H1 (cell line): ENCODE data around the gene TTC34. TPM values are rescaled to one million over a fixed set of nuclear protein-coding genes. Genes with fewer than 3 reads are reported as not detected.
A peak's percentile ranks its signal among the peaks of the same experiment; 100 is the strongest.

ENCODE experiments used
- CTCF ChIA-PET: fragments of 300-600 bp; sonication (Branson Sonifier 250); formaldehyde crosslinking; loops from one replicate; lab custom pipeline; 2021; ENCODE audit not compliant: partially characterized antibody; lab: Charles Lee
- POLR2A ChIA-PET: fragments of 300-600 bp; sonication (Branson Sonifier 250); formaldehyde crosslinking; loops from one replicate; lab custom pipeline; 2021; ENCODE audit warnings: inconsistent platforms; ENCODE audit not compliant: partially characterized antibody; lab: Charles Lee
- DNase-seq, 2 experiments: peaks; one replicate each; pipeline versions ENCODE4 v3.0.0 to v3.0.0-alpha.2; 2010 to 2022; ENCODE audit warnings: low spot score in 2 of 2, low read depth in 1 of 2, mixed read lengths in 1 of 2
- FAIRE-seq: peaks from 2 replicates; lab custom pipeline; 2011; peaks lifted over from hg19 to GRCh38; lab: Jason Lieb, UNC
- H2AFZ ChIP-seq: 2 replicates; pipeline ENCODE4 v1.8.1; 2012; ENCODE audit warnings: low read length, inconsistent platforms
- H2AK5ac ChIP-seq: 2 replicates; pipeline ENCODE4 v1.6.1; 2013; ENCODE audit warnings: low read depth, low read length
- H2BK120ac ChIP-seq: replicated peaks from 2 replicates; pipeline ENCODE3; 2013; ENCODE audit warnings: low read depth, low read length, inconsistent platforms
- H2BK12ac ChIP-seq: 2 replicates; pipeline ENCODE4 v1.6.1; 2013; ENCODE audit warnings: low read depth, low read length
- H2BK15ac ChIP-seq: 2 replicates; pipeline ENCODE4 v1.6.1; 2013; ENCODE audit warnings: low read length
- H2BK20ac ChIP-seq: 2 replicates; pipeline ENCODE4 v1.6.1; 2013; ENCODE audit warnings: low read length
- H2BK5ac ChIP-seq: 2 replicates; pipeline ENCODE4 v1.6.1; 2013; ENCODE audit warnings: low read depth, low read length
- H3K14ac ChIP-seq: 2 replicates; pipeline ENCODE4 v1.6.1; 2013; ENCODE audit warnings: inconsistent platforms; ENCODE audit not compliant: insufficient read length
- H3K18ac ChIP-seq: 2 replicates; pipeline ENCODE4 v1.6.1; 2013; ENCODE audit warnings: low read length; ENCODE audit errors: extremely low read depth
- H3K23ac ChIP-seq: 2 replicates; pipeline ENCODE4 v1.6.1; 2013; ENCODE audit warnings: inconsistent platforms; ENCODE audit not compliant: insufficient read length
- H3K23me2 ChIP-seq: 2 replicates; pipeline ENCODE4 v1.6.1; 2013; ENCODE audit warnings: low read depth, low read length
- H3K27ac ChIP-seq: 2 replicates; pipeline ENCODE4 v1.6.1; 2011; ENCODE audit warnings: low read depth, low read length, inconsistent platforms
- H3K27me3 ChIP-seq, 4 experiments: replicated peaks in 1 of 4; 1 replicate in 1 of 4; 2 replicates in 3 of 4; pipeline versions ENCODE4 v1.6.1 to v1.8.1; 2011 to 2013; ENCODE audit warnings: low read length in 3 of 4, mild to moderate bottlenecking in 3 of 4, inconsistent platforms in 2 of 4, mixed read lengths in 2 of 4, moderate library complexity in 1 of 4; ENCODE audit not compliant: control insufficient read depth in 3 of 4, insufficient read depth in 3 of 4; ENCODE audit errors: extremely low read depth in 1 of 4
- H3K36me3 ChIP-seq, 4 experiments: 2 replicates each; pipeline versions ENCODE4 v1.6.1 to v1.8.1; 2011 to 2013; ENCODE audit warnings: mild to moderate bottlenecking in 4 of 4, low read length in 3 of 4, moderate library complexity in 2 of 4, control low read depth in 1 of 4, inconsistent platforms in 1 of 4; ENCODE audit not compliant: insufficient read depth in 4 of 4, control insufficient read depth in 2 of 4
- H3K4ac ChIP-seq: replicated peaks from 2 replicates; pipeline ENCODE3; 2013; ENCODE audit warnings: low read length, low read depth, mixed read lengths, inconsistent platforms; ENCODE audit not compliant: insufficient read length
- H3K4me1 ChIP-seq, 4 experiments: replicated peaks in 1 of 4; 1 replicate in 1 of 4; 2 replicates in 3 of 4; pipeline versions ENCODE4 v1.6.1 to v1.8.1; 2011 to 2013; ENCODE audit warnings: low read length in 3 of 4, inconsistent platforms in 2 of 4, mixed read lengths in 1 of 4; ENCODE audit not compliant: insufficient read depth in 4 of 4, control insufficient read depth in 3 of 4
- H3K4me2 ChIP-seq, 2 experiments: 2 replicates each; pipeline versions ENCODE4 v1.6.1 to v1.8.1; 2011 to 2013; ENCODE audit warnings: low read depth in 2 of 2, low read length in 2 of 2, control low read depth in 1 of 2, inconsistent platforms in 1 of 2, mild to moderate bottlenecking in 1 of 2; ENCODE audit not compliant: insufficient read depth in 1 of 2
- H3K4me3 ChIP-seq, 4 experiments: fragments of 200-600, 300-600 bp in 1 of 4; sonication (generic), shearing (Covaris generic), sonication (Bioruptor Twin) in 1 of 4; 2 replicates each; pipeline versions ENCODE4 v1.5.1 to v1.8.1; 2011 to 2016; ENCODE audit warnings: low read length in 4 of 4, low read depth in 3 of 4, control low read depth in 2 of 4, inconsistent platforms in 2 of 4, mild to moderate bottlenecking in 2 of 4, mixed read lengths in 1 of 4, moderate library complexity in 1 of 4; ENCODE audit not compliant: insufficient read depth in 2 of 4; ENCODE audit errors: extremely low read depth in 1 of 4
- H3K56ac ChIP-seq: replicated peaks from 2 replicates; pipeline ENCODE3; 2013; ENCODE audit warnings: low read depth, mild to moderate bottlenecking, mixed read lengths, low read length, inconsistent platforms; ENCODE audit not compliant: insufficient read length
- H3K79me1 ChIP-seq: 2 replicates; pipeline ENCODE4 v1.6.1; 2013; ENCODE audit warnings: low read depth, low read length, control low read depth
- H3K79me2 ChIP-seq, 2 experiments: 2 replicates each; pipeline versions ENCODE4 v1.6.1 to v1.8.1; 2012 to 2013; ENCODE audit warnings: low read length in 2 of 2, mild to moderate bottlenecking in 2 of 2, inconsistent platforms in 1 of 2; ENCODE audit not compliant: insufficient read depth in 2 of 2, control insufficient read depth in 1 of 2
- H3K9ac ChIP-seq, 4 experiments: replicated peaks in 1 of 4; 1 replicate in 1 of 4; 2 replicates in 3 of 4; pipeline versions ENCODE4 v1.6.1 to v1.8.1; 2011 to 2013; ENCODE audit warnings: low read depth in 3 of 4, low read length in 3 of 4, control low read depth in 2 of 4, mild to moderate bottlenecking in 2 of 4, moderate library complexity in 2 of 4, inconsistent platforms in 1 of 4; ENCODE audit errors: extremely low read depth in 1 of 4
- H3K9me3 ChIP-seq, 2 experiments: 2 replicates each; pipeline versions ENCODE4 v1.6.1 to v1.8.1; 2012 to 2013; ENCODE audit warnings: mild to moderate bottlenecking in 2 of 2, moderate library complexity in 2 of 2, control low read depth in 1 of 2, inconsistent platforms in 1 of 2, low read depth in 1 of 2, low read length in 1 of 2, mixed read lengths in 1 of 2; ENCODE audit not compliant: insufficient read depth in 2 of 2
- H4K20me1 ChIP-seq, 2 experiments: replicated peaks in 1 of 2; 2 replicates each; pipeline versions ENCODE3 to v1.8.1; 2011 to 2013; ENCODE audit warnings: inconsistent platforms in 2 of 2, low read length in 2 of 2, mild to moderate bottlenecking in 1 of 2; ENCODE audit not compliant: insufficient read depth in 2 of 2, control insufficient read depth in 1 of 2
- H4K5ac ChIP-seq: 2 replicates; pipeline ENCODE4 v1.6.1; 2013; ENCODE audit warnings: low read length, low read depth, mixed read lengths, inconsistent platforms; ENCODE audit not compliant: insufficient read length
- H4K8ac ChIP-seq: 2 replicates; pipeline ENCODE4 v1.8.0; 2013; ENCODE audit warnings: mild to moderate bottlenecking, moderate library complexity, low read length, inconsistent platforms; ENCODE audit not compliant: insufficient read depth; ENCODE audit errors: extremely low read depth
- H4K91ac ChIP-seq: replicated peaks from 2 replicates; pipeline ENCODE3; 2013; ENCODE audit warnings: low read length, mixed read lengths, inconsistent platforms; ENCODE audit not compliant: insufficient read length
- CTBP2 ChIP-seq: IDR thresholded peaks from 2 replicates; pipeline ENCODE4 v1.7.0; 2011; ENCODE audit warnings: borderline replicate concordance, mild to moderate bottlenecking, moderate library complexity, mixed read lengths, low read length; ENCODE audit not compliant: insufficient read depth, insufficient read length
- EZH2 ChIP-seq: fragments of 200-600 bp; sonication (generic); IDR thresholded peaks from 2 replicates; pipeline ENCODE4 v1.7.1; 2012; ENCODE audit warnings: low read depth, mild to moderate bottlenecking, moderate library complexity, low read length, inconsistent platforms; ENCODE audit not compliant: severe bottlenecking
- KDM4A ChIP-seq: IDR thresholded peaks from one replicate; pipeline ENCODE4 v1.7.1; 2012; ENCODE audit warnings: low read depth, mild to moderate bottlenecking, moderate library complexity, low read length, inconsistent platforms; ENCODE audit not compliant: severe bottlenecking
- POLR2A ChIP-seq, 2 experiments: IDR thresholded peaks; 1 replicate in 1 of 2; 2 replicates in 1 of 2; pipeline ENCODE4 v1.6.1; 2011; ENCODE audit warnings: low read depth in 2 of 2, low read length in 2 of 2, mild to moderate bottlenecking in 2 of 2; ENCODE audit errors: control extremely low read depth in 1 of 2
- WGBS, 2 experiments: shearing (Covaris generic) in 1 of 2; methylation state at CpG; one replicate each; pipeline versions ENCODE4 v1.1.6 to v1.1.7; 2013 to 2015; ENCODE audit warnings: low lambda C conversion rate in 2 of 2, mixed read lengths in 2 of 2, inconsistent platforms in 1 of 2, low coverage in 1 of 2, missing lambda C conversion rate in 1 of 2; ENCODE audit not compliant: insufficient replicate concordance in 2 of 2, insufficient coverage in 1 of 2, insufficient read length in 1 of 2; ENCODE audit errors: extremely low coverage in 1 of 2, missing lambda C conversion rate in 1 of 2; 5-methylcytosine and 5-hydroxymethylcytosine counted together
- polyA plus RNA-seq, 7 experiments: library from polyadenylated mRNA; depleted of rRNA in 3 of 7; stranded (reverse) in 5 of 7; unstranded in 2 of 7; fragments of >200 nt in 5 of 7; fragments of 200-250 nt in 2 of 7; gene quantifications; 1 replicate in 5 of 7; 2 replicates in 1 of 7; 4 replicates in 1 of 7; pipeline versions ENCODE4 v1.2.1 to v1.2.3, GENCODE V29; 2011 to 2013; ENCODE audit warnings: missing spikeins in 2 of 7, mixed read lengths in 2 of 7
- total RNA-seq: library from RNA; stranded (reverse); fragmentation: NEBNext Ultra II Directional; extraction: Animal tissue kit (Norgen Biotek cat#: 25700); gene quantifications from 2 replicates; pipeline ENCODE4 v1.2.1, GENCODE V29; 2021

Gene TTC34
- total and polyA plus RNA-seq, 2 of the 8 experiments (the other 6 are each of a cell fraction or from before 2014, with no cell fraction given), result 0.23 to 0.50 TPM

- Histone ChIP-seq H4K91ac (no peak overlapping the region), H3K27ac (no peak overlapping the region), H2BK5ac (no peak overlapping the region), H3K9me3 (peaks cover 0 to 4% of the 10 kb centered on the region in 2 experiments; a peak in 1 of 4 replicates), H3K23ac (no peak overlapping the region), H3K14ac (no peak overlapping the region), H3K79me1 (no peaks in the 10 kb centered on the region), H3K36me3 (no peaks in the 10 kb centered on the region), H3K4ac (no peak overlapping the region), H2BK120ac (no peak overlapping the region), H3K23me2 (peaks cover 6% of the 10 kb centered on the region), H3K4me2 (peak overlapping the region; percentile 66 to 84), H3K4me1 (peaks cover 0 to 28% (median 18%) of the 10 kb centered on the region in 4 experiments; a peak in 6 of 7 replicates), H3K9ac (no peak overlapping the region), H4K5ac (no peak overlapping the region), H3K56ac (no peak overlapping the region), H2BK20ac (no peak overlapping the region)
- peak; percentile 46 for TF ChIP-seq EZH2
- no peak for TF ChIP-seq CTBP2
- TF ChIP-seq POLR2A (IDR thresholded peaks at IDR 0.05; ENCODE audit: control extremely low read depth in 1 of 2, low read depth in 2 of 2, low read length in 2 of 2), result no peak
- peak; percentile 47 for TF ChIP-seq KDM4A
- TF ChIP-seq, all 59 proteins: peak for 2
- Histone ChIP-seq H3K4me3 (peak overlapping the region; percentile 32 to 64 (median 34); a peak in 5 of 8 replicates), H3K18ac (no peak overlapping the region), H3K27me3 (peaks cover 22 to 52% (median 36%) of the 10 kb centered on the region in 4 experiments), H3K79me2 (no peaks in the 10 kb centered on the region), H4K8ac (no peak overlapping the region), H2BK12ac (no peak overlapping the region), H2BK15ac (no peak overlapping the region), H4K20me1 (peaks cover 0 to 11% of the 10 kb centered on the region in 2 experiments), H2AFZ (no peak overlapping the region; the same call in 1 of the 2 replicates), H2AK5ac (no peak overlapping the region)
- FAIRE-seq (no peak), DNase-seq (no peak)
- ChIA-PET CTCF (interaction anchor here (0.6 to 0.9 kb wide), 2 partner anchors 18 to 31 kb away, joined by 3 to 4 read pairs; no protein-coding TSS in a partner anchor), POLR2A (interaction anchor here (0.9 kb wide), 1 partner anchor 216 kb away, joined by 3 read pairs; no protein-coding TSS in a partner anchor)
- 35% methylated on average over 4 of the region's 64 CpGs; no CpG with 5 or more reads in 1 of the 2 experiments for WGBS, 2 experiments
These were observed 172.4 kb downstream of the TTC34 start for GRCh38 chr1:2628933-2629626.
